ENCODE measurements around the gene GAS7. TPM values are rescaled to one million over a fixed set of nuclear protein-coding genes. Genes with fewer than 3 reads are reported as not detected.

The GAS7 gene
- total and polyA plus RNA-seq, 8 donors = 30.4 to 83.4 (median 40.1) TPM

GRCh38 chr17:9899280-9900043, 298.9 kb downstream of the GAS7 start:
- intact Hi-C loops (cut with DNase I) = no loop called here
- no peaks in the 10 kb centered on the region for H3K9me3 ChIP-seq
- TF ChIP-seq, protein P1, sequence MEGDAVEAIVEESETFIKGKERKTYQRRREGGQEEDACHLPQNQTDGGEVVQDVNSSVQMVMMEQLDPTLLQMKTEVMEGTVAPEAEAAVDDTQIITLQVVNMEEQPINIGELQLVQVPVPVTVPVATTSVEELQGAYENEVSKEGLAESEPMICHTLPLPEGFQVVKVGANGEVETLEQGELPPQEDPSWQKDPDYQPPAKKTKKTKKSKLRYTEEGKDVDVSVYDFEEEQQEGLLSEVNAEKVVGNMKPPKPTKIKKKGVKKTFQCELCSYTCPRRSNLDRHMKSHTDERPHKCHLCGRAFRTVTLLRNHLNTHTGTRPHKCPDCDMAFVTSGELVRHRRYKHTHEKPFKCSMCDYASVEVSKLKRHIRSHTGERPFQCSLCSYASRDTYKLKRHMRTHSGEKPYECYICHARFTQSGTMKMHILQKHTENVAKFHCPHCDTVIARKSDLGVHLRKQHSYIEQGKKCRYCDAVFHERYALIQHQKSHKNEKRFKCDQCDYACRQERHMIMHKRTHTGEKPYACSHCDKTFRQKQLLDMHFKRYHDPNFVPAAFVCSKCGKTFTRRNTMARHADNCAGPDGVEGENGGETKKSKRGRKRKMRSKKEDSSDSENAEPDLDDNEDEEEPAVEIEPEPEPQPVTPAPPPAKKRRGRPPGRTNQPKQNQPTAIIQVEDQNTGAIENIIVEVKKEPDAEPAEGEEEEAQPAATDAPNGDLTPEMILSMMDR (IDR thresholded peaks at IDR 0.05) = no peak
- H3K4me3 ChIP-seq = no peak overlapping the region
- no peaks in the 10 kb centered on the region for H3K36me3 ChIP-seq
- no peak overlapping the region for H3K27ac ChIP-seq
- DNase-seq = no peak
- H3K4me1 ChIP-seq = peaks cover 0 to 4% of the 10 kb centered on the region in 2 donors
- peaks cover 0 to 24% of the 10 kb centered on the region in 2 donors for H3K27me3 ChIP-seq
- no peak for ATAC-seq

DNA sequence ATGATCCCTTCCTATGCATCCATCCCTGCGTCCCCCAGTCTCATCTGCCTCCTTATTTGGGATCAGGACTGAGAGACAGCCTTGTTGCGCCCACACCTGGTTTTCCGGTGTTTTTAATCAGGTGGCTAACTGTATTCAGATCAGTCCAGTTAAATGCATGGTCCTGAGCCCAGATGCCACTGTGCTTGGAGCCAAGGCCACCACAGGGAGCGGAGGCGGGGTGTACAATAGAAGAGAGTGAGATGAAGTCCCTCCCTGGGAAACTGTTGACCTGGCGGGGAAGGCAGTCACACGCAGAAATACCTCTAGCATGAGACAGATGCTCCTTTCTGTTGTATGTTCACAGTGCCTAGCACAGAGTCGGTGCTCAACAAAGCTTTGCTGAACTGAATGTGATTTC, 299.6 kb downstream of the GAS7 start:
- ATAC-seq = no peak
- intact Hi-C loops (cut with DNase I) = no loop called here

DNA sequence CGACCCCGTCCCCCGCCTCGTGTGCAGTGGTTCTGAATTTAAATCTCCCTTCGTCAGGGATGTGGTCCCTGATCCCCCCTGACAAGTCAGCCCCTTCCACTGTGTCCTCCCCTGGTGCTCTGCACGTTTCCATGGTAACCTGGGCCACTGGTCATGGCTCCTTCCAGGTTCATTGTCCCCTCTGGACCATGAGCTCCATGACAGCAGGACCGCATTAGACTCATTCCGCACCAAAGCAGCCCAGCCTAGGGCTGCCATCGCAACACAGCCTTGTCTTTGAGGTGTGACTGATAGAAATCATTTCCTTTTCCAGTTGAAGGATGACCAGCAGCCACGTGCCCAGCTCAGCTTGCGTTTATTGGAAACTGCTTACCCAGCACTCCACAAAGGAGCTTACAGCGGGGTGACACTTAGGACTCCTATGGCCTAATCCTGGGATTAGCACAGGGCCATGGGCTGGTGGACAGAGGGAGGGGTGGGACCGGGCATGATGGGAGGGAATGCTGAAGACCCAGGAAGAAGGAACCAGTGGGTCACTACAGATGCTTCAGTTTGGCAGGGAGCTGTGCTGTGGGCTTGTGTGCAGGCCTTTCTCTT, 300.9 kb downstream of the GAS7 start:
- Histone ChIP-seq H3K27me3 (peaks cover 0 to 29% of the 10 kb centered on the region in 2 donors), H3K9me3 (no peaks in the 10 kb centered on the region), H3K4me1 (peaks cover 0 to 4% of the 10 kb centered on the region in 2 donors), H3K27ac (no peak overlapping the region), H3K36me3 (no peaks in the 10 kb centered on the region), H3K4me3 (no peak overlapping the region)
- TF ChIP-seq, protein P1 (IDR thresholded peaks at IDR 0.05) = no peak
- intact Hi-C loops (cut with DNase I) = no loop called here
- ATAC-seq = no peak
- DNase-seq = no peak

More for the DNA sequence above, 299.6 kb downstream of the GAS7 start:
- Histone ChIP-seq H3K4me1 (peaks cover 0 to 4% of the 10 kb centered on the region in 2 donors), H3K27ac (no peak overlapping the region), H3K27me3 (peaks cover 0 to 29% of the 10 kb centered on the region in 2 donors), H3K4me3 (no peak overlapping the region), H3K9me3 (no peaks in the 10 kb centered on the region), H3K36me3 (no peaks in the 10 kb centered on the region)
- TF ChIP-seq, protein P1 (IDR thresholded peaks at IDR 0.05) = no peak
- no peak for DNase-seq

DNA sequence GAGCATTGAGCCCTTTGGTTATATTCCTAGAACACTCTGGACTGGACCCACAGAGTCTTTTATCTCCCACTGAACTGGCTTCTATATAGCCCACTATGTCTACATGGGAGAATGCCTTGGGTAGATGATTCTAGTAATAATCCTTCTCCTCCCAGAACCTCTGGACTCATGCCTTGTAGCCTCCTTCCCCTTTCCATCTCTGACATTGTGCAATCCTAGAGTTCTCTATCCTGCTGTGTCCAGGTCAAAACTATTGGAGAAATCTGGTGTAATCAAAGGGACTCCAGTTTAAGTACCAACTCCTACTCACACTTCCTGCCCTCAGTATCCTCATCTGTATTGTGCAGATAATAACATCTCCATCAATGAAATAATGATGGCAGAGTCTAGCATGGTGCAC, 302.5 kb downstream of the GAS7 start:
- no peak for ATAC-seq
- Histone ChIP-seq H3K4me1 (peaks cover 0 to 4% of the 10 kb centered on the region in 2 donors), H3K4me3 (no peak overlapping the region), H3K9me3 (no peaks in the 10 kb centered on the region), H3K36me3 (no peaks in the 10 kb centered on the region), H3K27ac (no peak overlapping the region), H3K27me3 (peaks cover 0 to 29% of the 10 kb centered on the region in 2 donors)
- intact Hi-C loops (cut with DNase I) = no loop called here
- TF ChIP-seq, protein P1 (IDR thresholded peaks at IDR 0.05) = no peak
- no peak for DNase-seq

GRCh38 chr17:9894231-9894630, 304.2 kb downstream of the GAS7 start:
- H3K4me1 ChIP-seq = no peaks in the 10 kb centered on the region
- no peak overlapping the region for H3K4me3 ChIP-seq
- H3K27ac ChIP-seq = no peak overlapping the region
- no peak for ATAC-seq
- TF ChIP-seq, protein P1 (IDR thresholded peaks at IDR 0.05) = no peak
- H3K36me3 ChIP-seq = no peaks in the 10 kb centered on the region
- DNase-seq = no peak
- peaks cover 0 to 27% of the 10 kb centered on the region in 2 donors for H3K27me3 ChIP-seq
- H3K9me3 ChIP-seq = no peaks in the 10 kb centered on the region
- intact Hi-C loops (cut with DNase I) = no loop called here
